BJ (cell line): ENCODE measurements around the gene CLK2. TPM values are rescaled to one million over a fixed set of nuclear protein-coding genes. Genes with fewer than 3 reads are reported as not detected.

ENCODE experiments used
- CTCF ChIA-PET: fragments of 350-600 bp; formaldehyde crosslinking; extraction: SDS; loops from one replicate; lab custom pipeline; 2021; ENCODE audit warnings: antibody characterized with exemption, inconsistent platforms; lab: Yijun Ruan, JAX
- POLR2A ChIA-PET: fragments of 300-600 bp; sonication (Branson Sonifier 250); formaldehyde crosslinking; extraction: SDS; loops from one replicate; lab custom pipeline; 2021; ENCODE audit warnings: antibody characterized with exemption; lab: Charles Lee
- DNase-seq: peaks from one replicate; pipeline ENCODE4 v3.0.0-alpha.2; 2011; ENCODE audit warnings: low read depth
- H3K27me3 ChIP-seq: 2 replicates; pipeline ENCODE4 v1.6.0; 2011; ENCODE audit warnings: low read length; ENCODE audit not compliant: control insufficient read depth, insufficient read depth
- H3K36me3 ChIP-seq: 2 replicates; pipeline ENCODE4 v1.5.1; 2011; ENCODE audit warnings: low read length; ENCODE audit not compliant: control insufficient read depth, insufficient read depth
- H3K4me3 ChIP-seq: 2 replicates; pipeline ENCODE4 v1.5.1; 2011; ENCODE audit warnings: low read depth, mild to moderate bottlenecking, control low read depth, low read length
- CTCF ChIP-seq: IDR thresholded peaks from 2 replicates; pipeline ENCODE4 v1.5.1; 2011; ENCODE audit warnings: low read depth, mild to moderate bottlenecking, control low read depth, inconsistent platforms, low read length, moderate library complexity; ENCODE audit not compliant: insufficient read depth
- polyA plus RNA-seq: library from polyadenylated mRNA; depleted of rRNA; stranded (reverse); fragments of >200 nt; gene quantifications from 2 replicates; pipeline ENCODE4 v1.2.3, GENCODE V29; 2011

The CLK2 gene
- polyA plus RNA-seq, 1 experiment, result 57.4 TPM

GRCh38 chr1:155260276-155260675 is 13.0 kb downstream of the CLK2 start:
- no peak for TF ChIP-seq CTCF
- Histone ChIP-seq H3K4me3 (no peak overlapping the region), H3K27me3 (no peaks in the 10 kb centered on the region), H3K36me3 (peaks cover 24% of the 10 kb centered on the region)
- ChIA-PET POLR2A (no interaction called here), CTCF (interaction anchor here (0.7 to 4.0 kb wide), 7 partner anchors 10 to 142 kb away, joined by 3 to 44 read pairs (median 4); partner anchors contain the start of genes CLK2 and THBS3)
- no peak for DNase-seq

- DNase-seq, result no peak
- CTCF ChIA-PET, result interaction anchor here (1.8 to 1.9 kb wide), 2 partner anchors 49 to 66 kb away, joined by 4 to 9 read pairs; no protein-coding TSS in a partner anchor
- Histone ChIP-seq H3K4me3 (no peak overlapping the region), H3K36me3 (peaks cover 10% of the 10 kb centered on the region), H3K27me3 (no peaks in the 10 kb centered on the region)
- no peak for TF ChIP-seq CTCF
- POLR2A ChIA-PET, result interaction anchor here (0.6 kb wide), 2 partner anchors 62 to 206 kb away, joined by 3 to 8 read pairs; no protein-coding TSS in a partner anchor
These were observed 17.0 kb downstream of the CLK2 start for GRCh38 chr1:155256058-155256852.

- POLR2A ChIA-PET, result interaction anchor here (0.6 kb wide), 2 partner anchors 61 to 205 kb away, joined by 3 to 8 read pairs; no protein-coding TSS in a partner anchor
These were observed 17.9 kb downstream of the CLK2 start, which contains the start of gene ENTREP3 for GRCh38 chr1:155255243-155256007. Gene ENTREP3, minus strand, starts transcription at chr1:155255483. Its CDS starts 606 bp downstream, at chr1:155254877.

GRCh38 chr1:155254714-155255242 is 18.5 kb downstream of the CLK2 start:
- CTCF ChIA-PET, result no interaction called here
- POLR2A ChIA-PET, result no interaction called here
- TF ChIP-seq CTCF, result peak; percentile 21; the same call in 1 of the 2 replicates
- no peaks in the 10 kb centered on the region for H3K27me3 ChIP-seq
- no peak for DNase-seq
- peak overlapping the region; percentile 86 for H3K4me3 ChIP-seq
- H3K36me3 ChIP-seq, result peaks cover 11% of the 10 kb centered on the region

More at GRCh38 chr1:155255243-155256007, 17.9 kb downstream of the CLK2 start, which contains the start of gene ENTREP3:
- CTCF ChIA-PET, result interaction anchor here (1.8 to 1.9 kb wide), 2 partner anchors 48 to 67 kb away, joined by 4 to 9 read pairs; no protein-coding TSS in a partner anchor
- Histone ChIP-seq H3K27me3 (no peaks in the 10 kb centered on the region), H3K4me3 (peak within 1 kb of the TSS; percentile 86), H3K36me3 (peaks cover 12% of the 10 kb centered on the region)
- DNase-seq, result no peak
- no peak for TF ChIP-seq CTCF
